EH (cell line): Measurements from ENCODE around the gene RIPOR1.

Source experiments
- DNase-seq: peaks from one replicate; pipeline ENCODE4 v3.0.0-alpha.2; 2015; ENCODE audit warnings: low read depth

The RIPOR1 gene

GRCh38 chr16:67555795-67556212, 27.2 kb downstream of the RIPOR1 start:
- DNase-seq: peak; percentile 83

GRCh38 chr16:67558859-67559258, 30.2 kb downstream of the RIPOR1 start:
- no peak for DNase-seq

GRCh38 chr16:67560827-67561342, 32.3 kb downstream of the RIPOR1 start:
- peak; percentile 28 for DNase-seq

- DNase-seq: no peak
These were observed 32.8 kb downstream of the RIPOR1 start for GRCh38 chr16:67561501-67561823.

- DNase-seq: peak; percentile 99
These were observed 33.3 kb downstream of the RIPOR1 start for GRCh38 chr16:67561824-67562525.

- peak; percentile 87 for DNase-seq
These were observed 33.9 kb downstream of the RIPOR1 start, which contains the start of gene CTCF for GRCh38 chr16:67562526-67562917. CTCF (plus strand) TSS chr16:67562526; CDS start chr16:67610833, 48,307 bp downstream.

GRCh38 chr16:67562918-67563707, 34.5 kb downstream of the RIPOR1 start:
- DNase-seq: peak; percentile 72

GRCh38 chr16:67563708-67564468, 35.3 kb downstream of the RIPOR1 start:
- DNase-seq: peak; percentile 80

- no peak for DNase-seq
These were observed 37.0 kb downstream of the RIPOR1 start for GRCh38 chr16:67565470-67566100.

GRCh38 chr16:67571464-67571863, 42.8 kb downstream of the RIPOR1 start:
- DNase-seq: peak; percentile 76

- DNase-seq: peak; percentile 88
These were observed 43.4 kb downstream of the RIPOR1 start for GRCh38 chr16:67571981-67572431.

GRCh38 chr16:67579686-67580085, 51.1 kb downstream of the RIPOR1 start:
- DNase-seq: no peak

GRCh38 chr16:67580202-67580601, 51.6 kb downstream of the RIPOR1 start:
- no peak for DNase-seq

- DNase-seq: no peak
These were observed 64.7 kb downstream of the RIPOR1 start for GRCh38 chr16:67593288-67593687.

- no peak for DNase-seq
These were observed 65.1 kb downstream of the RIPOR1 start for GRCh38 chr16:67593701-67594100.

GRCh38 chr16:67594256-67594915, 65.8 kb downstream of the RIPOR1 start:
- DNase-seq: no peak

- peak; percentile 49 for DNase-seq
These were observed 66.3 kb downstream of the RIPOR1 start for GRCh38 chr16:67594956-67595355.
